Colonic mucosa (tissue), 4 donors: ENCODE data around the gene LRRC14B. TPM values are rescaled to one million over a fixed set of nuclear protein-coding genes. Genes with fewer than 3 reads are reported as not detected.

Source experiments
- DNase-seq: peaks from one replicate; pipeline ENCODE4 v3.0.0-alpha.2; 2020
- H3K27ac ChIP-seq: fragments of 200-600 bp; one replicate; pipeline ENCODE4 v1.8.0; 2021
- H3K27me3 ChIP-seq: fragments of 200-600 bp; one replicate; pipeline ENCODE4 v1.8.0; 2021
- H3K36me3 ChIP-seq: fragments of 200-600 bp; one replicate; pipeline ENCODE4 v1.8.0; 2021
- H3K4me1 ChIP-seq: fragments of 200-600 bp; one replicate; pipeline ENCODE4 v1.8.0; 2021; ENCODE audit warnings: mild to moderate bottlenecking
- H3K4me3 ChIP-seq: fragments of 200-600 bp; one replicate; pipeline ENCODE4 v1.8.0; 2021
- H3K9ac ChIP-seq, 2 donors: one replicate each; pipeline ENCODE4 v1.7.0; 2013; ENCODE audit warnings: control low read depth in 2 of 2, low read depth in 2 of 2, low read length in 2 of 2
- H3K9me3 ChIP-seq: fragments of 200-600 bp; one replicate; pipeline ENCODE4 v1.8.0; 2021
- CTCF ChIP-seq: fragments of 200-600 bp; IDR thresholded peaks from one replicate; pipeline ENCODE4 v1.8.0; 2022; ENCODE audit warnings: antibody characterized with exemption, mild to moderate bottlenecking
- intact Hi-C: fragments of 100-400 bp; cut with DNase I; formaldehyde crosslinking; loops from one replicate; pipeline ENCODE4 v1.14.1; 2022
- total RNA-seq, 2 donors: library from RNA; stranded (reverse); fragmentation: NEBNext Ultra II Directional in 1 of 2; extraction: Animal tissue kit (Norgen Biotek cat#: 25700) in 1 of 2; gene quantifications; one replicate each; pipeline ENCODE4 v1.2.1, GENCODE V29; 2021
- donor health status: healthy.
- donor health status: DM: no; HTN: no; CAD: no.
- donor health status: DM: no; HTN: no; CAD: no.

The LRRC14B gene
- total RNA-seq, 2 donors from 2014 or later, result not detected

GRCh38 chr5:204001-204400, 12.7 kb downstream of the LRRC14B start:
- Histone ChIP-seq H3K27ac (no peak overlapping the region), H3K36me3 (no peaks in the 10 kb centered on the region), H3K4me3 (no peak overlapping the region), H3K9me3 (no peaks in the 10 kb centered on the region), H3K4me1 (no peaks in the 10 kb centered on the region), H3K9ac (no peak overlapping the region), H3K27me3 (no peaks in the 10 kb centered on the region)
- intact Hi-C loops, result no loop called here
- no peak for DNase-seq
- TF ChIP-seq CTCF, result no peak

GRCh38 chr5:204462-204861, 13.2 kb downstream of the LRRC14B start:
- DNase-seq, result no peak
- H3K36me3 ChIP-seq, result no peaks in the 10 kb centered on the region
- no peak overlapping the region for H3K27ac ChIP-seq
- no peak overlapping the region for H3K9ac ChIP-seq
- no peaks in the 10 kb centered on the region for H3K9me3 ChIP-seq
- H3K27me3 ChIP-seq, result no peaks in the 10 kb centered on the region
- TF ChIP-seq CTCF, result no peak
- no peaks in the 10 kb centered on the region for H3K4me1 ChIP-seq
- H3K4me3 ChIP-seq, result no peak overlapping the region
- intact Hi-C loops, result no loop called here

- Histone ChIP-seq H3K4me1 (no peaks in the 10 kb centered on the region), H3K9ac (no peak overlapping the region), H3K9me3 (no peaks in the 10 kb centered on the region), H3K27me3 (no peaks in the 10 kb centered on the region), H3K4me3 (no peak overlapping the region), H3K36me3 (no peaks in the 10 kb centered on the region), H3K27ac (no peak overlapping the region)
- no peak for DNase-seq
- TF ChIP-seq CTCF, result no peak
- intact Hi-C loops, result no loop called here
Observed at GRCh38 chr5:204966-205670, 13.8 kb downstream of the LRRC14B start.

GRCh38 chr5:206406-206805, 15.1 kb downstream of the LRRC14B start:
- Histone ChIP-seq H3K36me3 (no peaks in the 10 kb centered on the region), H3K27ac (no peak overlapping the region), H3K9ac (no peak overlapping the region), H3K9me3 (no peaks in the 10 kb centered on the region), H3K4me3 (no peak overlapping the region), H3K27me3 (no peaks in the 10 kb centered on the region), H3K4me1 (no peaks in the 10 kb centered on the region)
- no peak for TF ChIP-seq CTCF
- no peak for DNase-seq
- intact Hi-C loops, result no loop called here

GRCh38 chr5:206927-207536, 15.7 kb downstream of the LRRC14B start:
- Histone ChIP-seq H3K4me1 (no peaks in the 10 kb centered on the region), H3K36me3 (no peaks in the 10 kb centered on the region), H3K9ac (no peak overlapping the region), H3K4me3 (no peak overlapping the region), H3K27ac (no peak overlapping the region), H3K9me3 (no peaks in the 10 kb centered on the region), H3K27me3 (no peaks in the 10 kb centered on the region)
- no peak for DNase-seq
- TF ChIP-seq CTCF, result no peak
- intact Hi-C loops, result no loop called here
